K562 (cell line): ENCODE results near the gene ST3GAL5. TPM values are rescaled to one million over a fixed set of nuclear protein-coding genes. Genes with fewer than 3 reads are reported as not detected.

Source experiments
- ARNT ChIP-seq, 2 experiments: fragments of 450-650 bp; IDR thresholded peaks; 2 replicates each; pipeline ENCODE4 v1.6.1; 2016; ENCODE audit warnings: mild to moderate bottlenecking in 1 of 2
- ATF1 ChIP-seq, 2 experiments: fragments of 450-650 bp in 1 of 2; IDR thresholded peaks; 2 replicates each; pipeline ENCODE4 v1.6.1; 2016; ENCODE audit warnings: missing compliant biosample characterization in 1 of 2, missing genetic modification characterization in 1 of 2
- CC2D1A ChIP-seq: fragments of 450-650 bp; IDR thresholded peaks from 2 replicates; pipeline ENCODE4 v1.6.1; 2017; ENCODE audit warnings: mild to moderate bottlenecking
- DPF2 ChIP-seq: fragments of 450-650 bp; IDR thresholded peaks from 2 replicates; pipeline ENCODE4 v1.6.1; 2016
- LCOR ChIP-seq: sonication (generic); formaldehyde crosslinking; IDR thresholded peaks from 2 replicates; pipeline ENCODE4 v1.8.0; 2022; ENCODE audit warnings: mild to moderate bottlenecking, missing genetic modification reagents
- REST ChIP-seq, 2 experiments: fragments of 450-650 bp; formaldehyde crosslinking in 1 of 2; IDR thresholded peaks; 2 replicates each; pipeline versions ENCODE4 v1.4.0 to v1.6.1; 2014 to 2020; ENCODE audit warnings: mild to moderate bottlenecking in 2 of 2, borderline replicate concordance in 1 of 2, low read depth in 1 of 2
- SP2 ChIP-seq: IDR thresholded peaks from 2 replicates; pipeline ENCODE4 v1.6.1; 2011; ENCODE audit warnings: mild to moderate bottlenecking, low read depth, low read length, moderate library complexity; ENCODE audit not compliant: poor library complexity, severe bottlenecking; ENCODE audit errors: extremely low read depth
- SREBF2 ChIP-seq: sonication (generic); formaldehyde crosslinking; IDR thresholded peaks from 2 replicates; pipeline ENCODE4 v1.4.0; 2020; ENCODE audit warnings: mild to moderate bottlenecking, missing genetic modification reagents
- YY1 ChIP-seq, 3 experiments: IDR thresholded peaks; 2 replicates each; pipeline ENCODE4 v1.6.1; 2011; ENCODE audit warnings: low read length in 2 of 3, mild to moderate bottlenecking in 2 of 3, moderate library complexity in 2 of 3, borderline replicate concordance in 1 of 3, control low read depth in 1 of 3, low read depth in 1 of 3; ENCODE audit not compliant: insufficient read depth in 3 of 3, insufficient replicate concordance in 2 of 3, control insufficient read depth in 1 of 3, insufficient read length in 1 of 3; ENCODE audit errors: extremely low read depth in 1 of 3
- ZNF146 ChIP-seq: IDR thresholded peaks from one replicate; pipeline ENCODE4 v1.6.1; 2018; ENCODE audit warnings: missing compliant biosample characterization; ENCODE audit not compliant: unreplicated experiment
- ZNF232 ChIP-seq: sonication (generic); formaldehyde crosslinking; IDR thresholded peaks from 2 replicates; pipeline ENCODE4 v1.8.0; 2022; ENCODE audit warnings: mild to moderate bottlenecking, missing genetic modification reagents
- ZNF274 ChIP-seq: IDR thresholded peaks from 2 replicates; pipeline ENCODE4 v1.6.1; 2011; ENCODE audit warnings: low read depth, mild to moderate bottlenecking, low read length, moderate library complexity, borderline replicate concordance
- ZNF311 ChIP-seq: fragments of 250-450 bp; sonication (Bioruptor Pico); IDR thresholded peaks from 2 replicates; pipeline ENCODE4 v1.4.0; 2020; ENCODE audit warnings: mild to moderate bottlenecking, moderate library complexity
- polyA plus RNA-seq, 8 experiments: library from polyadenylated mRNA; depleted of rRNA in 4 of 8; stranded (reverse) in 5 of 8; unstranded in 3 of 8; fragments of >200 nt; fragmentation: Nextera tagmentation in 2 of 8; fragmentation: Illumina TruSeq in 1 of 8; extraction: Ambion mirVana in 2 of 8; extraction: Trizol in 1 of 8; gene quantifications; 2 replicates each; pipeline versions ENCODE4 v1.2.1 to v1.2.3, GENCODE V29; 2011 to 2014; ENCODE audit warnings: inconsistent platforms in 1 of 8, missing spikeins in 1 of 8
- total RNA-seq, 7 experiments: library from RNA; depleted of rRNA in 6 of 7; stranded (reverse); fragments of >200 nt in 6 of 7; fragmentation: Illumina TruSeq in 2 of 7; extraction: Trizol in 2 of 7; gene quantifications; 2 replicates each; pipeline versions ENCODE4 v1.2.1 to v1.2.3, GENCODE V29; 2011 to 2021; ENCODE audit warnings: low replicate concordance in 1 of 7
- TF ChIP-seq, protein P1 (sequence below): sonication (generic); formaldehyde crosslinking; IDR thresholded peaks from 2 replicates; pipeline ENCODE4 v1.8.0; 2023; ENCODE audit warnings: mild to moderate bottlenecking, missing genetic modification reagents

ST3GAL5 gene
- total and polyA plus RNA-seq, 9 of the 15 experiments (the other 6 are each of a cell fraction or from before 2014, with no cell fraction given): 1.6 to 10.0 (median 4.2) TPM

DNA sequence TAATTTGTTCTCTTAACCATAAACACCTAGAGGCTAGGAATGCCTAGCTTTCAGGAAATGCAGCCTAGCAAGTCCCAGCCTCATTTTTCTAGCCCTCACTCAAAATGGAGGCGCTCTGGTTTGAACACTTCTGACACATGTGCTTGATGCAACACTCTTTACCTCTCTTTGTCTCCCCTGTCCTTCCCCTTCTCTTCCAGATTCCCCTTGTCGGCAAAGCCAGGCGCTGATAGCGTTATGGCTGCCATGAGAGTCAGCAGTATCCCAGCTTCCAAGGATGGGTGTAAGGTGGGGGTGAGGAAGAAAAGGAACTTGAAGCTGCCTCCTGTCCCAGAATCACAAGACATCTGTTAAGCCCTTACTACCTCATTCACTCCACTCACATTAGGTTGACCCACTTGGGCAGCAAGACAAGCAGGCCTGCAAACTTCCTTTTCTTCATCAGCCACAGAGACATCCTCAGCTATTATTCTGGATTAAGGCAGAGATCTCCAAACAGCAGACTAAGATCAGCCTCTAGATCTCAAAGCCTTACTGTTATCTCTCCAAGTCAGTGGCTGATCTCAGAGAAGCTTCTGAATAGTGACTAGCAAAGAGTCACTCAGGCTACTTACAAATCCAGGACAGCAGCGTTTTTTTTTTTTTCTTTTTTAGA lies 1.9 kb upstream of the ST3GAL5 start (continued):
- no peak for TF ChIP-seq ZNF274
- no peak for TF ChIP-seq SP2
- 0 out of 2 replicates have a peak, but pooled peaks have one; percentile 69 for TF ChIP-seq ZNF311 (CRISPR knock-in tag)
- TF ChIP-seq CC2D1A: peak; percentile 26; the same call in 1 of the 2 replicates
- TF ChIP-seq, protein P1, sequence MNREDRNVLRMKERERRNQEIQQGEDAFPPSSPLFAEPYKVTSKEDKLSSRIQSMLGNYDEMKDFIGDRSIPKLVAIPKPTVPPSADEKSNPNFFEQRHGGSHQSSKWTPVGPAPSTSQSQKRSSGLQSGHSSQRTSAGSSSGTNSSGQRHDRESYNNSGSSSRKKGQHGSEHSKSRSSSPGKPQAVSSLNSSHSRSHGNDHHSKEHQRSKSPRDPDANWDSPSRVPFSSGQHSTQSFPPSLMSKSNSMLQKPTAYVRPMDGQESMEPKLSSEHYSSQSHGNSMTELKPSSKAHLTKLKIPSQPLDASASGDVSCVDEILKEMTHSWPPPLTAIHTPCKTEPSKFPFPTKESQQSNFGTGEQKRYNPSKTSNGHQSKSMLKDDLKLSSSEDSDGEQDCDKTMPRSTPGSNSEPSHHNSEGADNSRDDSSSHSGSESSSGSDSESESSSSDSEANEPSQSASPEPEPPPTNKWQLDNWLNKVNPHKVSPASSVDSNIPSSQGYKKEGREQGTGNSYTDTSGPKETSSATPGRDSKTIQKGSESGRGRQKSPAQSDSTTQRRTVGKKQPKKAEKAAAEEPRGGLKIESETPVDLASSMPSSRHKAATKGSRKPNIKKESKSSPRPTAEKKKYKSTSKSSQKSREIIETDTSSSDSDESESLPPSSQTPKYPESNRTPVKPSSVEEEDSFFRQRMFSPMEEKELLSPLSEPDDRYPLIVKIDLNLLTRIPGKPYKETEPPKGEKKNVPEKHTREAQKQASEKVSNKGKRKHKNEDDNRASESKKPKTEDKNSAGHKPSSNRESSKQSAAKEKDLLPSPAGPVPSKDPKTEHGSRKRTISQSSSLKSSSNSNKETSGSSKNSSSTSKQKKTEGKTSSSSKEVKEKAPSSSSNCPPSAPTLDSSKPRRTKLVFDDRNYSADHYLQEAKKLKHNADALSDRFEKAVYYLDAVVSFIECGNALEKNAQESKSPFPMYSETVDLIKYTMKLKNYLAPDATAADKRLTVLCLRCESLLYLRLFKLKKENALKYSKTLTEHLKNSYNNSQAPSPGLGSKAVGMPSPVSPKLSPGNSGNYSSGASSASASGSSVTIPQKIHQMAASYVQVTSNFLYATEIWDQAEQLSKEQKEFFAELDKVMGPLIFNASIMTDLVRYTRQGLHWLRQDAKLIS (CRISPR knock-in tag): no peak
- no peak for TF ChIP-seq ZNF146
- TF ChIP-seq YY1 (IDR thresholded peaks at IDR 0.05; ENCODE audit: borderline replicate concordance in 1 of 3, control insufficient read depth in 1 of 3, extremely low read depth in 1 of 3, insufficient read depth in 3 of 3, insufficient read length in 1 of 3, insufficient replicate concordance in 2 of 3, low read depth in 1 of 3, low read length in 2 of 3): peak in 2 of 3 experiments; percentile 23 to 67
- TF ChIP-seq ARNT (IDR thresholded peaks at IDR 0.05): peak in 1 of 2 experiments; percentile 83; a peak in 1 of 4 replicates
- no peak for TF ChIP-seq ATF1 (CRISPR knock-in tag; IDR thresholded peaks at IDR 0.05)
- TF ChIP-seq ATF1 (tag; IDR thresholded peaks at IDR 0.05): 0 out of 2 replicates have a peak, but pooled peaks have one; percentile 17
- no peak for TF ChIP-seq SREBF2 (CRISPR knock-in tag)
- peak; percentile 78 for TF ChIP-seq DPF2
- TF ChIP-seq REST (IDR thresholded peaks at IDR 0.05; ENCODE audit: borderline replicate concordance): peak; percentile 48; the same call in 1 of the 2 replicates
- TF ChIP-seq REST (CRISPR knock-in tag; IDR thresholded peaks at IDR 0.05; ENCODE audit: low read depth): no peak
- TF ChIP-seq LCOR: no peak
- no peak for TF ChIP-seq ZNF232 (CRISPR knock-in tag)
